ENCODE results near the gene DLG2.

Gene DLG2

GRCh38 chr11:84607975-84608836, 1018.9 kb downstream of the DLG2 start:
- no peak for DNase-seq (ENCODE audit: low read depth)
- H3K4me3 ChIP-seq (ENCODE audit: low read length): no peak overlapping the region
- TF ChIP-seq CTCF (conservative IDR thresholded peaks at IDR 0.05; ENCODE audit: low read depth, low read length): no peak

- TF ChIP-seq CTCF (conservative IDR thresholded peaks at IDR 0.05; ENCODE audit: low read depth, low read length): no peak
- DNase-seq (ENCODE audit: low read depth): peak; percentile 84
- H3K4me3 ChIP-seq (ENCODE audit: low read length): no peak overlapping the region
Observed at GRCh38 chr11:84594602-84595001, 1032.5 kb downstream of the DLG2 start.

- no peak for DNase-seq (ENCODE audit: low read depth)
- H3K4me3 ChIP-seq (ENCODE audit: low read length): no peak overlapping the region
- TF ChIP-seq CTCF (conservative IDR thresholded peaks at IDR 0.05; ENCODE audit: low read depth, low read length): no peak
Observed at GRCh38 chr11:84590106-84590505, 1037.0 kb downstream of the DLG2 start.

GRCh38 chr11:84588131-84588829, 1038.9 kb downstream of the DLG2 start:
- TF ChIP-seq CTCF (conservative IDR thresholded peaks at IDR 0.05; ENCODE audit: low read depth, low read length): no peak
- no peak overlapping the region for H3K4me3 ChIP-seq (ENCODE audit: low read length)
- DNase-seq (ENCODE audit: low read depth): no peak

- no peak for DNase-seq (ENCODE audit: low read depth)
- no peak for TF ChIP-seq CTCF (conservative IDR thresholded peaks at IDR 0.05; ENCODE audit: low read depth, low read length)
- H3K4me3 ChIP-seq (ENCODE audit: low read length): no peak overlapping the region
Observed at GRCh38 chr11:84583106-84583505, 1044.0 kb downstream of the DLG2 start.

GRCh38 chr11:84581083-84581482, 1046.1 kb downstream of the DLG2 start:
- DNase-seq (ENCODE audit: low read depth): no peak
- TF ChIP-seq CTCF (conservative IDR thresholded peaks at IDR 0.05; ENCODE audit: low read depth, low read length): no peak
- H3K4me3 ChIP-seq (ENCODE audit: low read length): no peak overlapping the region
